Measurements from ENCODE around the gene NT5C1A.

The NT5C1A gene

GRCh38 chr1:39671793-39672550, at the start of gene NT5C1A:
NT5C1A (minus strand) TSS chr1:39672107; CDS start chr1:39672038, 69 bp downstream.
- DNase-seq (ENCODE audit: low spot score), result peak; percentile 70
- TF ChIP-seq CTCF (IDR thresholded peaks at IDR 0.05; ENCODE audit: extremely low read depth, insufficient read depth, missing control alignments), result no peak
- in situ Hi-C loops (cut with MboI; ENCODE audit: low pct_unique_long_range_greater_than_20kb, low sequenced_read_pairs, unreplicated experiment), result no loop called here

- no peak for TF ChIP-seq CTCF (IDR thresholded peaks at IDR 0.05; ENCODE audit: extremely low read depth, insufficient read depth, missing control alignments)
- in situ Hi-C loops (cut with MboI; ENCODE audit: low pct_unique_long_range_greater_than_20kb, low sequenced_read_pairs, unreplicated experiment), result no loop called here
- no peak for DNase-seq (ENCODE audit: low spot score)
Observed at GRCh38 chr1:39721664-39722063, 49.8 kb upstream of the NT5C1A start.

GRCh38 chr1:39720094-39720999, 48.4 kb upstream of the NT5C1A start:
- TF ChIP-seq CTCF (IDR thresholded peaks at IDR 0.05; ENCODE audit: extremely low read depth, insufficient read depth, missing control alignments), result peak; percentile 56
- DNase-seq (ENCODE audit: low spot score), result peak; percentile 43
- in situ Hi-C loops (cut with MboI; ENCODE audit: low pct_unique_long_range_greater_than_20kb, low sequenced_read_pairs, unreplicated experiment), result no loop called here

GRCh38 chr1:39717809-39718208, 45.9 kb upstream of the NT5C1A start:
- in situ Hi-C loops (cut with MboI; ENCODE audit: low pct_unique_long_range_greater_than_20kb, low sequenced_read_pairs, unreplicated experiment), result no loop called here
- DNase-seq (ENCODE audit: low spot score), result no peak
- no peak for TF ChIP-seq CTCF (IDR thresholded peaks at IDR 0.05; ENCODE audit: extremely low read depth, insufficient read depth, missing control alignments)

- in situ Hi-C loops (cut with MboI; ENCODE audit: low pct_unique_long_range_greater_than_20kb, low sequenced_read_pairs, unreplicated experiment), result no loop called here
- TF ChIP-seq CTCF (IDR thresholded peaks at IDR 0.05; ENCODE audit: extremely low read depth, insufficient read depth, missing control alignments), result no peak
- DNase-seq (ENCODE audit: low spot score), result no peak
Observed at GRCh38 chr1:39713557-39713956, 41.6 kb upstream of the NT5C1A start.

GRCh38 chr1:39711966-39712340, 40.0 kb upstream of the NT5C1A start:
- DNase-seq (ENCODE audit: low spot score), result no peak
- in situ Hi-C loops (cut with MboI; ENCODE audit: low pct_unique_long_range_greater_than_20kb, low sequenced_read_pairs, unreplicated experiment), result no loop called here
- TF ChIP-seq CTCF (IDR thresholded peaks at IDR 0.05; ENCODE audit: extremely low read depth, insufficient read depth, missing control alignments), result no peak
